B cell (primary cell): ENCODE data around the gene WDR82.

Experiments
- CTCF ChIP-seq: fragments of 200-600 bp; IDR thresholded peaks from one replicate; pipeline ENCODE4 v1.8.0; 2022; ENCODE audit warnings: antibody characterized with exemption, mild to moderate bottlenecking
- EZH2 ChIP-seq: IDR thresholded peaks from 2 replicates; pipeline ENCODE4 v1.6.1; 2012; ENCODE audit warnings: borderline replicate concordance, low read depth, mild to moderate bottlenecking, moderate library complexity, low read length; ENCODE audit not compliant: insufficient read depth, poor library complexity, severe bottlenecking

GRCh38 chr3:52322466-52322865 lies 44.0 kb upstream of the WDR82 start:
- TF ChIP-seq CTCF (no peak), EZH2 (no peak)
